HG02870 (cell line): ENCODE results near the gene PHTF1.

Experiments
- ATAC-seq: cut with Tn5 transposase; IDR thresholded peaks from one replicate; pipeline ENCODE4 v1.9.1; 2021; ENCODE audit warnings: mild to moderate bottlenecking, moderate library complexity; ENCODE audit not compliant: unreplicated experiment

PHTF1 gene

DNA sequence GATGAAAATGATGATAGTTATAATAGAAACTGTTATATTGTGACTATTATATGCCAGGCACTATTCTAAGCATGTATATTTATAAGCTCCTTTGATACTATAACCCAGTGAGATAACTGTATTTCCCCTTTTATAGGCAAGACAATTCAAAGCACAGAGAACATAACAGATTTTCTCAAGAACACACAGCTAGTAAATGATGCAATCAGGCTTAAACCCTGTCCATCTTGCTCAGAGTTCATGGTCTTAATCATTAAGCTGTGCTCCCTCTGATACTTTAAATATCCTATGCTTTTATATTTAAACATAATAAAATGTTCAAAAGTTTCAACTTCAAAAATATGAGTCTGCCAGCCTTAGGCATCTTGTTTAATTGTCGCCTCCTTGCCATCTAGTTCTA lies 88.6 kb downstream of the PHTF1 start:
- no peak for ATAC-seq

DNA sequence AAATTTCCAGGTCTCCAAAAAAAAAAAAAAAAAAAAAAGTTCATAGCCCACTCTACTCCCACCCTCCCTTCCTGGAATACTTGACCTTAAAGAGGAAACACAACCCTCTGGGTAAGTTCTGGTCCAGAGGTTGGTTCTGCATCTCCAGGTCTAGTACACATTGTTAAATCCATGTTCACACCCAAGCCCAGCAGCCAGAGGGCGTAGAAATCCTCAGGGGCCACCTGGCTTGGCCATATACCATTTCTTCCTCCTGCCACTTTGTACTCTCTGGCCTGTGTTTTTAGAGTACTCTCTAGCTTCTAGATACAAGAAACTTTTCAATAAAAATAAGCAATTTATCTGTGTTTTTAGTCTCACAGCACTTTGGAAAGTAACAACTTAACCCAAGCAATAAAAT lies 89.3 kb downstream of the PHTF1 start:
- ATAC-seq, result no peak

DNA sequence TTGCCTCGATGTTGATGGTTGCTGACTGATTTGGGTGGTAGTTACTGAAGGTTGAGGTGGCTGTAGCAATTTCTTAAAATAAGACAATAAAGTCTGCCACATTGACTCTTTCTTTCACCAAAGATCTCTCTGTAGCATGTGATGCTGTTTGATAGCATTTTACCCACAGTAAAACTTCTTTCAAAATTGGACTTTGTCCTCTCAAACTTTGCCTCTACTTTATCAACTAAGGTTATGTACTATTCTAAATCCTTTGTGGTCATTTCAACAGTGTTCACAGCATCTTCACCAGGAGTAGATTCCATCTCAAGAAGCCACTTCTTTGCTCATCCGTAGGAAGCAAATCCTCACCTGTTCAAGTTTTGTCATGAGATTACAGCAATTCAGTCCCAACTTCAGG lies 93.2 kb downstream of the PHTF1 start:
- ATAC-seq, result no peak

DNA sequence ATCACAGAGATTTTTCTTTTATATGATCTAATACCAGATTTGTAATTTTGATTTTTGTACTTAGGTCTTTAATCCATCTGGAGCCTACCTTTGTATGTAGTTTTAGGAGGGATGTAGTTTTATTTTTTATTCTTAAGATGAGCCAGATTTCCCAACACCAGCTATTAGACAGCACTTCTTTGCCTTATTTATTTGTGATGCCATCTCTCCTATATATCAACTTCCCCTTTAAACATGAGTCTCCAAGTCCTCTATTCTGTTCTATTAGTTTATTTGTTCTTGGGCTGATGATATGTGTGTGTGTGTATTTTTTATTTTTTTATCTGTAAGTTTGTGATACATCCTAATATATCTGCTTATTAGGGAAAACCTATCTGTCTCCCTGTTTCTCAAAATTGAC lies 94.2 kb downstream of the PHTF1 start:
- ATAC-seq, result no peak

DNA sequence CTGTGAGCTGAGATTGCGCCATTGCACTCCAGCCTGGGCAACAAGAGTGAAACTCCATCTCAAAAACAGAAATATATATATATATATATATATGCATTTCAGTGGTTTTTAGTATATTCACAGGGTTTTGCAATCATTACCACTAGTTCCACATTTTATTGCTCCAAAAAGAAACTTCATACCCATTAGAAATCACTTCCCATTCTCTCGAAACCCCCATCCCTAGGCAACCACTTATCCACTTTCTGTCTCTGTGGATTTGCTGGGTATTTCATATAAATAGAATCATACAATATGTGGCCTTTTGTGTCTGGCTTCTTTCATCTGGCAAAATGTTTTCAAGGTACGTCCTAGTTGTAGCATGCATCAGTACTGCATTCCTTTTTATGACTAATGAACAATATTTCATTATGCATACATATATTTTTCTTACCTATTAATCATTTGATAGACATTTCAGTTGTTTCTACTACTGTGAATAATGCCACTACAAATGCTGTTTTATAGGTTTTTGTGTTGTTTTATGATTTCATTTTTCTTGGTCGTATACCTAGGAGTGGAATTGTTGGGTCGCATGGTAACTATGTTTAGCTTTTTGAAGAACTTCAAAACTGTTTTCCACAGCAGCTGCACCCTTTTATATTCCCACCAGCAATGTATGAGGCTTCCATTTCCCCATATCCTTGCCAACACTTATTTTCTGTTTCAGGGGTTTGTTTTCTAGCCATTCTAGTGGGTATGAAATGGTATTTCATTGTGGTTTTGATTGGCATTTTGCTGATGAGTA lies 95.9 kb downstream of the PHTF1 start:
- ATAC-seq, result no peak

DNA sequence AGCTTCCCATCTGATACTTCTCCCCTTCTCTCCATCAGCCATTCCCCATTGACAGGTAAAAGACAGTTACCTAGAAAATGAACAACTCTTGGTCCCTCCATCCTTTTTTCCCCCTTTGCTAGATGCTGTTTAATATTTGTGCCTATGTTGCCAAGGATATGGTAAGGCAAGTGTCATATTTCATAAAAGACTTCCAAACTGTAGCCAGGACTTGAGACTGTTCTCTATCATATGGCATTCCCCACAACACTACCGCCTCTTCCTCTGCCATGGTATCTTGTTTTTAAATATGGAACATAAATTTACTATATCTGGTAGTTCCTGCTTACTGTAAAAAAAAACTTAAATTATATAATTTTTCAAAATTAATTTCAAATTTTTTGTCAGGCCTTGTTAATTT lies 97.2 kb downstream of the PHTF1 start:
- no peak for ATAC-seq

DNA sequence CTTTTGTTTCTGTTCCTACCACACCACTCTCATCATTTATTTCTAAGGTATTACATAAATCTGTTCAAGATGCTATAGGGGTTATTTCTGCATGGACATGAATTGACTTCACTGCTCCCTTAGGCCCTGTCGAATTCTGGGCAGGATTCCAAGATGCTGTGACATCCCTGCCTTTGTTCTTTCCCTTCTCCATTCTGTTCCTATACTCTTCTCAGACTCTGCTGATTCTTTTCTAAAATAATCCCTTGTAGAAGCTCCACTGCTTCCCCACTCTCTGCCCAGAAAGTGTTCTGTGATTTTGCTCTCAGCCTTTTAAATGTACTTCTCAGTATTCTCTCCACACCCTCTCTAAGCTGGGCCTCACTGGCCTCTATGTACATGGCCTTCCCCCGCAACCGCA lies 99.2 kb downstream of the PHTF1 start:
- no peak for ATAC-seq

DNA sequence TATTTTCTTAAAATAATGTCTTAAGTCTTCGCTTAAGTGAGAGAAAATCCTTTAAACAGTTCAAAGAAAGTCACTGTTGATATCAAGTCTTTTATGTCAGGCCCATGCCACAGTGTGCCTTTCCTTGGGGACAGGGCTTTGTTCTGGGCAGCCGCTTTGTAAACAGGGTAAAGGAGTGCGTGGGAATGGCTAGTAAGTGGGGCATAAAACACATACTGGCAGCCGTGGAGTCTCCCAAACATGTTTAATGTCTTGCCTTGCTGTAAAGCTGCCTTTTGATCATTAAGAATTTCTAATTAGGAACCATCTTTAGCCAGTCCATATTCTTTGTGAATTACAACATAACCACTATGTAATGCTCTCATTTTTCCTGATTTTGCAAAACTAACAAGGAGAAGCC lies 99.7 kb downstream of the PHTF1 start:
- ATAC-seq, result no peak

DNA sequence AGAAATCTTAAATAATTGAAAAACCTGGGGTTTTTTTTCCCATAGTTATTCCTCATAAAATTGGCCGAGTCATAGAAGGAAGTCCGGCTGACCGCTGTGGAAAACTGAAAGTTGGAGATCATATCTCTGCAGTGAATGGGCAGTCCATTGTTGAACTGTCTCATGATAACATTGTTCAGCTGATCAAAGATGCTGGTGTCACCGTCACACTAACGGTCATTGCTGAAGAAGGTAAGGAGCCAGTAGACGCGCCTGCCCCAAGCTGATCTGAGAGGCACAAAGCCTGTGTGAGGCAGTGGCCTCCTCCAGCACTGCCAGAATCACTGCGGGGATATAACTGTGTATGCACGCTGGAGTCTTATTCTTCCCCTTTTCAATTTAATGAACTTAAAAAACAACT lies 100.3 kb downstream of the PHTF1 start:
- no peak for ATAC-seq

DNA sequence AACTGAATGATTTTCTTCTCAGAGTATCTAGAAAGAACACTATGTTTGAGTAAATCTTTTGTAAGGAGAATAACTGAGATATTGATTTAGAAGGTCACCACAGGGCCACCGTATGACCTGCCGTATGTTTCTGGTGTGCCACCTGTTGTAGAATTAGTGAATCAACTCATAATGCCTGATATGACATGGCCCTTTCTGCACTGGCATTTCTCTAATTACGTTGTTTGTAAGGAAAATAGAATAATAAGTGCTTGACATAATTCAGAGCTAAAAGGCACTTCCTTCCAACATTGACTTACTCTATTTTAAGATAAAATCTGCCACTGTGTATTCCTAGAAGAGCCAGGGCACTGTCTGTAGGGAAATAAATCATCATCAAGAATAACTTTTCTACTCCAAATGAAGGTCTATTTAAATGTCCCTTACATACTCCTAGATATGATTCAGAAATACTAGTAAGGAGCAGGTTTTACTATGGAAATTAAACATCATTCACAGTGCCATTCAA lies 101.7 kb downstream of the PHTF1 start:
- no peak for ATAC-seq

DNA sequence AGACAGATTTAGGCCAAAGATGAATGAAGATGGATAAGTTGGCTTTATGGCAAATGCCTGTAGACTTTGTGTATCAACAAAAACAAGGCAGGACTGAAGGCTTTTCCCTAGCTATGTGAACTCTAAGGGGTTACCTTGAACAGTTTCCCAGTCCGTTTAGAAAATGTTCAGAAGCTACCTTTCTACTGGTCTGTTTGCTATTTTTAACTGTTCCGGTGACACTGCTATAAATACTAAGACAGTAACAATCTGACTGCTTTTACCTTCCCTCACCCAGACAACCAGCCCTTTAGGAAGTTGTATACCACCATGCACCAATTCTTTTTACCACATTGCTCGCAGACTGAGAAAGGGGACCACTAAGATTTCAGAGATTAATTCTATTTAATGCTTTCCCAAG lies 102.2 kb downstream of the PHTF1 start:
- ATAC-seq, result no peak

DNA sequence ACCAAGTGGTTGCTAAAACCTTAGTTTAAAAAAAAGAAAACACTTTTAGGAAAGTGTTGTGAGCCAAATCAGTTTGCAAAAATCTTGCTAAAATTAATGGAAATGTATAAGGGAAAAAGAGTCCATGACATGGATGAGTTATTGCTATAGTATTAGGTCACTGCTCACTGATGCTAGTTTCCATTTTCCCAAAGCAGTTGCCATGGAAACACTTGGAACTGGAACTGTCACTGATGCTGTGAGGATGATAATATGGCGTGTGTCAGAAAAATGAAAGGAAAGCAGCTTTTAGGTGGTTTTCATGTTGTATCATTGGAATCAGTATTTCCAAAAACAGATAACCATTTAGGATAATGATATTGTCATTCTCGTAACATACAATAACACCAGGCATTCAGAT lies 104.4 kb downstream of the PHTF1 start:
- ATAC-seq, result no peak

DNA sequence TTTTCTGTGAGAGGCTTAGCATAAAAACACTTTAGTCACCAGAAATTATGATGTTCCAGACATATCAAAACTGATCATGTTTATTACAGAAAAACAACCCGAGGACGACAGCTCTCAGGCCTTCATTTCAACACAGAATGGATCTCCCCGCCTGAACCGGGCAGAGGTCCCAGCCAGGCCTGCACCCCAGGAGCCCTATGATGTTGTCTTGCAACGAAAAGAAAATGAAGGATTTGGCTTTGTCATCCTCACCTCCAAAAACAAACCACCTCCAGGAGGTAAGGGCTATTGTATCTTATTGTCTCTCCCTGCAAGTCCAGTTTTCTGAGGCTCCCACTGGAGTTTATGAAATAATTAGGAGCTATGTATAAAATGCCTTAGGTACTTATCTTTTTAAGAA lies 105.5 kb downstream of the PHTF1 start:
- no peak for ATAC-seq

DNA sequence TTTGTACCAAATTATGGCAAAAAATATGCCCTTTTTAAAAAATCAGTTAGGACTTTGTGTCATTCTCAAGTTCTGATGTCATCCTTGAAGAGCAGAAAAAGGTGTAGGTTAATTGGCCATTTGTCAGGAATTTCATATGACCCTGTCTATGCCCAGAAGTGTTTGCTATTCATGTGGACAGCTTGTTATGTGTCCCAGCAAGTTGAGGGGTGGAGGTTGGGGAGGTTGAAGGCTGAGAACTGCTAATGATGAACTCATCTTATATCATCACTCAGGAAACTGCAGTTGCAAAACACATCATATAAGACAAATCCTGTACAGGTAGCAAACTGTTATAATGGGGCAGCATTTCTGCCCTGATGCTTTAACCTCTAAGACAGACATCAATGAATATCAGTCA lies 106.5 kb downstream of the PHTF1 start:
- ATAC-seq, result no peak

DNA sequence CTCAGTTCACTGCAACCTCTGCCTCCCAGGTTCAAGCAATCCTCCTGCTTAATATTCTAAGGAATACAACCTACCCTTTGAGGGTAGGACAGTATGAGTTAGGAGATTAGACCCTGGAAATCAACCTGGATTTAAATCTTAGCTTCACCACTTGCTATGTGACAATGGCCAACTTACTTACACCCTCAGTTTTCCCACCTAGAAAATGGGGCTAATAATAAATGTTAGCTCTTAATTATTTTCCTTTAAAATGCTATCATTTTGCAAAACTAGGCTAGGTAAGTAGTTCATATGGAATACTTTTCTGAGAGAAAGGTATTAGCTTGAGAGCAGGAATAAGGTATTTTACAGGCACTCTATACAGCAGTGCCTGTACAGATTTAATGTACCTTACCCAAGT lies 110.8 kb downstream of the PHTF1 start:
- no peak for ATAC-seq

DNA sequence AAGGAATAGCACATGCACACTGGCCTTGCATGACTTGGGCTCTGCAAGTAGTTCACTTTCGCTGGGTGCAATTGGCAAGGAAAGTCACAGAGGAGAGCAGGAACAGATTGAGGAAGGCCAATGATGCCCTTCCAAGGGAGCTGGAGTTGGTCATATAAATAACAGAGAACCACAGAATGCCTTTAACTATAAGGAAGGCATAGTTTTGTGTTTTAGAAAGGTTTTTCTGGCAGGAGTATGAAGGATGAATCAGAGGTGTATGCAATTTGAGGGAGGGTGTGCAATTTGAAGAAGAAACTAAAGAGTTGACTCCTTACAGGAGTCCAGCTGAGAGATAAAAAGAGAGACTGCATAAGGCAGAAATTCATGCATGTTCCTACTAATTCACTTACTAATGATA lies 112.1 kb downstream of the PHTF1 start:
- no peak for ATAC-seq
